ENCODE results near the gene POM121L2. TPM values are rescaled to one million over a fixed set of nuclear protein-coding genes. Genes with fewer than 3 reads are reported as not detected.
A peak's percentile ranks its signal among the peaks of the same experiment; 100 is the strongest.

Gene POM121L2
- total and polyA plus RNA-seq, 9 of the 15 experiments (the other 6 are each of a cell fraction or from before 2014, with no cell fraction given): 0.23 to 0.45 TPM; not detected in 7

GRCh38 chr6:27295301-27296079, 16.6 kb downstream of the POM121L2 start (continued):
- no peak for TF ChIP-seq HINFP (tag; conservative IDR thresholded peaks at IDR 0.05; ENCODE audit: low read depth)
- TF ChIP-seq ZBTB40 (IDR thresholded peaks at IDR 0.05): peak; percentile 86
- no peak for TF ChIP-seq ZBTB40 (CRISPR knock-in tag; IDR thresholded peaks at IDR 0.05)
